ENCODE data around the gene GNAS. TPM values are rescaled to one million over a fixed set of nuclear protein-coding genes. Genes with fewer than 3 reads are reported as not detected.

Gene GNAS
- total and polyA plus RNA-seq, 10 donors, result 722 to 854 (median 770) TPM

GRCh38 chr20:58930496-58930895 is 78.0 kb downstream of the GNAS start:
- intact Hi-C loops (cut with DNase I; ENCODE audit: low total_unique reads), result no loop called here
- TF ChIP-seq CTCF (IDR thresholded peaks at IDR 0.05 in 8 of 11, conservative IDR thresholded peaks at IDR 0.05 in 3 of 11), result no peak
- TF ChIP-seq POLR2AphosphoS5 (IDR thresholded peaks at IDR 0.05), result no peak
- no peak for TF ChIP-seq POLR2A (IDR thresholded peaks at IDR 0.05)
- no peaks in the 10 kb centered on the region for H3K4me1 ChIP-seq
- no peaks in the 10 kb centered on the region for H3K36me3 ChIP-seq
- no peak for DNase-seq
- WGBS, 5 donors, result 85 to 90% (median 88%) methylated on average over 3 of the region's 3 CpGs
- no peak overlapping the region for H3K27ac ChIP-seq
- peaks cover 0 to 3% (median 0%) of the 10 kb centered on the region in 7 donors for H3K27me3 ChIP-seq (replicated peaks in 1 of 7)
- no peaks in the 10 kb centered on the region for H3K9me3 ChIP-seq
- no peak overlapping the region for H3K4me3 ChIP-seq

- DNase-seq, result no peak
- Histone ChIP-seq H3K4me1 (no peaks in the 10 kb centered on the region), H3K9me3 (peaks cover 0 to 12% (median 3%) of the 10 kb centered on the region in 8 donors), H3K4me3 (no peak overlapping the region), H3K27me3 (replicated peaks in 1 of 7) (peaks cover 0 to 3% (median 0%) of the 10 kb centered on the region in 7 donors), H3K27ac (no peak overlapping the region), H3K36me3 (no peaks in the 10 kb centered on the region)
- TF ChIP-seq POLR2A (IDR thresholded peaks at IDR 0.05) (no peak), CTCF (IDR thresholded peaks at IDR 0.05 in 8 of 11, conservative IDR thresholded peaks at IDR 0.05 in 3 of 11) (no peak), POLR2AphosphoS5 (IDR thresholded peaks at IDR 0.05) (no peak)
- intact Hi-C loops (cut with DNase I; ENCODE audit: low total_unique reads), result no loop called here
- WGBS, 5 donors, result 85 to 91% (median 89%) methylated on average over 5 of the region's 5 CpGs
Measured at GRCh38 chr20:58932170-58932569, 79.7 kb downstream of the GNAS start.

- H3K9me3 ChIP-seq, result peaks cover 0 to 12% (median 3%) of the 10 kb centered on the region in 8 donors
- intact Hi-C loops (cut with DNase I; ENCODE audit: low total_unique reads), result no loop called here
- peaks cover 0 to 3% (median 0%) of the 10 kb centered on the region in 7 donors for H3K27me3 ChIP-seq (replicated peaks in 1 of 7)
- H3K4me3 ChIP-seq, result no peak overlapping the region
- 63 to 78% (median 65%) methylated on average over 2 of the region's 2 CpGs for WGBS, 5 donors
- peaks cover 0 to 13% (median 7%) of the 10 kb centered on the region in 6 donors for H3K4me1 ChIP-seq
- H3K27ac ChIP-seq, result no peak overlapping the region
- no peak for DNase-seq
- H3K36me3 ChIP-seq, result no peaks in the 10 kb centered on the region
- no peak for TF ChIP-seq POLR2A (IDR thresholded peaks at IDR 0.05)
- TF ChIP-seq CTCF (IDR thresholded peaks at IDR 0.05 in 8 of 11, conservative IDR thresholded peaks at IDR 0.05 in 3 of 11), result no peak
- no peak for TF ChIP-seq POLR2AphosphoS5 (IDR thresholded peaks at IDR 0.05)
Measured at GRCh38 chr20:58938078-58938477, 85.6 kb downstream of the GNAS start.

- no peaks in the 10 kb centered on the region for H3K36me3 ChIP-seq
- H3K27ac ChIP-seq, result no peak overlapping the region
- peaks cover 0 to 12% (median 3%) of the 10 kb centered on the region in 8 donors for H3K9me3 ChIP-seq
- DNase-seq, result no peak
- 61 to 78% (median 75%) methylated on average over 1 of the region's 1 CpG for WGBS, 5 donors
- no peak overlapping the region for H3K4me3 ChIP-seq
- peaks cover 0 to 13% (median 7%) of the 10 kb centered on the region in 6 donors for H3K4me1 ChIP-seq
- no peaks in the 10 kb centered on the region for H3K27me3 ChIP-seq (replicated peaks in 1 of 7)
- intact Hi-C loops (cut with DNase I; ENCODE audit: low total_unique reads), result no loop called here
- TF ChIP-seq POLR2A (IDR thresholded peaks at IDR 0.05), result no peak
- no peak for TF ChIP-seq CTCF (IDR thresholded peaks at IDR 0.05 in 8 of 11, conservative IDR thresholded peaks at IDR 0.05 in 3 of 11)
- no peak for TF ChIP-seq POLR2AphosphoS5 (IDR thresholded peaks at IDR 0.05)
Measured at GRCh38 chr20:58938541-58938940, 86.0 kb downstream of the GNAS start.
